ENCODE results near the gene PIWIL1. TPM values are rescaled to one million over a fixed set of nuclear protein-coding genes. Genes with fewer than 3 reads are reported as not detected.

PIWIL1 gene
- total and polyA plus RNA-seq, 5 donors from 2014 or later, result not detected

DNA sequence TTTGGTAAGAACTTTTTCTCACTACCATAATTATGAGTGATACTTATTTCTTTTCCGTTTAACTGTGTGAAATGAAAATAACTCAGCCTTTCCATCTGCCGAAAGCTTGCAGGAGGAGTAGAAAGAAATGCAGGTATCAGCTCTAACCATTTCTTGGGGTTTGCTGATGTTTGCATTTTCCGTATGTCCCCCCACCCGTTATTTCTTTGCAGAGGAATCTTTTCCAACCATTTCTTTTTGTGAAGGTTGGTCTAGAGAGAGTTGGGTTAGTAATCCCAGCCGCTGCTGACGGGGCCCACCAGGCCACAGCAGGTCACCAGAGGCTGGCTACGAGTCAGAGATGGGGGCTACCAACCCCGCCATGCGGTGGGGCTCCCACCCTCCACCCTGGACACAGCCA lies 7.0 kb upstream of the PIWIL1 start:
- H3K27me3 ChIP-seq (ENCODE audit: control insufficient read depth, insufficient read depth, low read length), result no peaks in the 10 kb centered on the region
- H3K4me1 ChIP-seq (ENCODE audit: control insufficient read depth, insufficient read depth, low read length, poor library complexity, severe bottlenecking), result no peaks in the 10 kb centered on the region
- H3K27ac ChIP-seq (ENCODE audit: insufficient read depth, low read length, poor library complexity, severe bottlenecking), result no peak overlapping the region
- no peak for ATAC-seq (ENCODE audit: low read depth in 2 of 2)
- Mint-ChIP-seq H3K36me3 (no peaks in the 10 kb centered on the region), H3K27ac (no peak overlapping the region), H3K4me3 (no peak overlapping the region), H3K4me1 (no peaks in the 10 kb centered on the region), H3K9me3 (peaks cover 0 to 5% (median 0%) of the 10 kb centered on the region in 7 donors), H3K27me3 (no peaks in the 10 kb centered on the region)
- no peaks in the 10 kb centered on the region for H3K9me3 ChIP-seq (ENCODE audit: control insufficient read depth in 2 of 2, low read length in 2 of 2)
- no peaks in the 10 kb centered on the region for H3K36me3 ChIP-seq (ENCODE audit: control insufficient read depth, insufficient read depth, low read length)
- no peak for DNase-seq
- no peak overlapping the region for H3K4me3 ChIP-seq (ENCODE audit: low read depth, low read length)

DNA sequence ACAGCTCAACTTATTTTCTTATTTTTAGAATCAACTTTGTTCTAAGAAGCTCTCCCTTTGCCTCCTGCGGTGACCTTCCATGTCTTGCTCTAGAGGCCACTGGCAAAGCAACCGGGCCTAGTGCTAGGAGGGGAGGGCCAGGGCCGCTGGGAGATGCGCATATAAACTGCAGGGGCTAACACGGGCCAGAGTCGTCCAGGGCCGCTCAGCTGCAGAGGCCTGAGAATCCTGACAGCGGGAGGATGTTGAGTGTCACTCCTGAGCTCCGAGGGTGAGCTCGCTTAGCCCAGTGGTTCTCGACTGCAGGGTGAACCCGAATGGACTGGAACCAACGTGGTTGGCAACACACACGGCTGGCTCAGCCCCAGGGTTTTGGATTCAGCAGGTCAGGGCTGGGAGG lies 6.5 kb upstream of the PIWIL1 start:
- no peak for DNase-seq
- Mint-ChIP-seq H3K36me3 (no peaks in the 10 kb centered on the region), H3K27ac (no peak overlapping the region), H3K9me3 (peaks cover 0 to 5% (median 0%) of the 10 kb centered on the region in 7 donors), H3K27me3 (no peaks in the 10 kb centered on the region), H3K4me1 (no peaks in the 10 kb centered on the region), H3K4me3 (no peak overlapping the region)
- no peak overlapping the region for H3K27ac ChIP-seq (ENCODE audit: insufficient read depth, low read length, poor library complexity, severe bottlenecking)
- no peaks in the 10 kb centered on the region for H3K36me3 ChIP-seq (ENCODE audit: control insufficient read depth, insufficient read depth, low read length)
- H3K27me3 ChIP-seq (ENCODE audit: control insufficient read depth, insufficient read depth, low read length), result no peaks in the 10 kb centered on the region
- H3K4me3 ChIP-seq (ENCODE audit: low read depth, low read length), result no peak overlapping the region
- no peaks in the 10 kb centered on the region for H3K9me3 ChIP-seq (ENCODE audit: control insufficient read depth in 2 of 2, low read length in 2 of 2)
- ATAC-seq (ENCODE audit: low read depth in 2 of 2), result no peak
- H3K4me1 ChIP-seq (ENCODE audit: control insufficient read depth, insufficient read depth, low read length, poor library complexity, severe bottlenecking), result no peaks in the 10 kb centered on the region

DNA sequence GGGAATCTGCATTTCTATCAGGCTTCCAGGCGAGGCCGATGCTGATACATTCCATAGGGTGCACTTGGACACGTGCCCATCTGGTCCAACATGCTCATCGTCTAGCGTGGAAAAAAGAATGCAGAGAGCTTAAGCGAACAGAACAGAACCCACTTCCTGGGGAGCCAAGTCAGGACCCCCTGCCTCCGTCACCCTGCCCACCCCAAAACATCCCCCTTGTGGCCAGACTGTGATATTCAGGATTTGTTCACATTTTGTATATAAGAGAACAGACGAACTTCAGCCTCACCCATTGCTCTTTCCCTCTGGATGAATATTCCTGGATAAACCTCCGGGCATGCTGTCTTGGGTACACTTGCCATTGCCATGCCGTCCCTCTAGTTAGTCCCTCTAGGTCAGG lies 4.3 kb upstream of the PIWIL1 start:
- Mint-ChIP-seq H3K27me3 (no peaks in the 10 kb centered on the region), H3K4me3 (no peak overlapping the region), H3K36me3 (no peaks in the 10 kb centered on the region), H3K9me3 (peaks cover 0 to 5% (median 0%) of the 10 kb centered on the region in 7 donors), H3K4me1 (no peaks in the 10 kb centered on the region), H3K27ac (no peak overlapping the region)
- H3K4me3 ChIP-seq (ENCODE audit: low read depth, low read length), result no peak overlapping the region
- H3K4me1 ChIP-seq (ENCODE audit: control insufficient read depth, insufficient read depth, low read length, poor library complexity, severe bottlenecking), result no peaks in the 10 kb centered on the region
- DNase-seq (no peak), ATAC-seq (ENCODE audit: low read depth in 2 of 2) (no peak)
- no peaks in the 10 kb centered on the region for H3K36me3 ChIP-seq (ENCODE audit: control insufficient read depth, insufficient read depth, low read length)
- H3K9me3 ChIP-seq (ENCODE audit: control insufficient read depth in 2 of 2, low read length in 2 of 2), result no peaks in the 10 kb centered on the region
- H3K27ac ChIP-seq (ENCODE audit: insufficient read depth, low read length, poor library complexity, severe bottlenecking), result no peak overlapping the region
- H3K27me3 ChIP-seq (ENCODE audit: control insufficient read depth, insufficient read depth, low read length), result no peaks in the 10 kb centered on the region

DNA sequence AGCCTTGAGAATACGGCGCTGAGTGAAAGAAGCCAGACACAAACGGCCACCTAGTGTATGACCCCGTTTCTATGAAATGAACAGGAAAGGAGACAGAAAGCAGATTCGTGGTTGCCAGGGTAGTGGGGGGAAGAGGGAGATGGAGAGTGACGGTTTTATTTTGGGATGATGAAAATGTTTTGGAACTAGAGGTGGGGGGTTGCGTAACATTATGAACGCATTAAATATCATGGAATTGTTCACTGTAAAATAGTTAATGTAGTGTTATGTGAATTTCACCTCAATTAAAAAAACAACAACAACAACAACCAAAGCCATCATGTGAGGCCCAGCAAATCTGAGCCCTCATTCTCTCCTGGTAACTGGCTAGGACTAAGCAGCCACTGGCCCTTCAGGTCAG lies 3.3 kb upstream of the PIWIL1 start:
- DNase-seq, result no peak
- Mint-ChIP-seq H3K4me1 (no peaks in the 10 kb centered on the region), H3K4me3 (no peak overlapping the region), H3K36me3 (no peaks in the 10 kb centered on the region), H3K27ac (no peak overlapping the region), H3K9me3 (peaks cover 0 to 5% (median 0%) of the 10 kb centered on the region in 7 donors), H3K27me3 (no peaks in the 10 kb centered on the region)
- H3K36me3 ChIP-seq (ENCODE audit: control insufficient read depth, insufficient read depth, low read length), result no peaks in the 10 kb centered on the region
- H3K4me1 ChIP-seq (ENCODE audit: control insufficient read depth, insufficient read depth, low read length, poor library complexity, severe bottlenecking), result no peaks in the 10 kb centered on the region
- ATAC-seq (ENCODE audit: low read depth in 2 of 2), result no peak
- H3K4me3 ChIP-seq (ENCODE audit: low read depth, low read length), result no peak overlapping the region
- no peaks in the 10 kb centered on the region for H3K9me3 ChIP-seq (ENCODE audit: control insufficient read depth in 2 of 2, low read length in 2 of 2)
- no peaks in the 10 kb centered on the region for H3K27me3 ChIP-seq (ENCODE audit: control insufficient read depth, insufficient read depth, low read length)
- no peak overlapping the region for H3K27ac ChIP-seq (ENCODE audit: insufficient read depth, low read length, poor library complexity, severe bottlenecking)

DNA sequence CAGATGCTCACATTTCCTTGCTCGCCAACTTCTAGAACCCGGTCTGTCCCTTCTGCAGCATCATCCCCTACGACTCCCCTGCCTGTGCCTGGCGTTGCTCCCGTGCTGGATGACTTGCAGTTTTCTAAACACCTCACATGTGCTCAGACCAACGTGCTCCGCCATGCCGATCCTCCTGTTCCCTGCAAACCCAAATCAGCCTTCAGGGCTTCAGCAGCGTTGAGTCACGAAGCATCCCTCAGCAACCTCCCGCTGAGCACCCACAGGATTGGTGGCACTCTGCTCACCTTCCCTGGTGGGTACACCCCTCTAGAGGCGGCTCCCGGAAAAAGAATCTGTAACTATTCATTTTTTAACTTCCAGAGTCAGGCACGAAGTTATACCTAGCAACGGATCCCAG lies 2.8 kb upstream of the PIWIL1 start:
- ATAC-seq (ENCODE audit: low read depth in 2 of 2) (no peak), DNase-seq (no peak)
- Mint-ChIP-seq H3K9me3 (peaks cover 0 to 5% (median 0%) of the 10 kb centered on the region in 7 donors), H3K4me1 (no peaks in the 10 kb centered on the region), H3K27me3 (peaks cover 2% of the 10 kb centered on the region), H3K36me3 (no peaks in the 10 kb centered on the region), H3K27ac (no peak overlapping the region), H3K4me3 (no peak overlapping the region)
- H3K4me1 ChIP-seq (ENCODE audit: control insufficient read depth, insufficient read depth, low read length, poor library complexity, severe bottlenecking), result no peaks in the 10 kb centered on the region
- H3K36me3 ChIP-seq (ENCODE audit: control insufficient read depth, insufficient read depth, low read length), result no peaks in the 10 kb centered on the region
- H3K9me3 ChIP-seq (ENCODE audit: control insufficient read depth in 2 of 2, low read length in 2 of 2), result no peaks in the 10 kb centered on the region
- H3K27ac ChIP-seq (ENCODE audit: insufficient read depth, low read length, poor library complexity, severe bottlenecking), result no peak overlapping the region
- H3K27me3 ChIP-seq (ENCODE audit: control insufficient read depth, insufficient read depth, low read length), result no peaks in the 10 kb centered on the region
- H3K4me3 ChIP-seq (ENCODE audit: low read depth, low read length), result no peak overlapping the region

DNA sequence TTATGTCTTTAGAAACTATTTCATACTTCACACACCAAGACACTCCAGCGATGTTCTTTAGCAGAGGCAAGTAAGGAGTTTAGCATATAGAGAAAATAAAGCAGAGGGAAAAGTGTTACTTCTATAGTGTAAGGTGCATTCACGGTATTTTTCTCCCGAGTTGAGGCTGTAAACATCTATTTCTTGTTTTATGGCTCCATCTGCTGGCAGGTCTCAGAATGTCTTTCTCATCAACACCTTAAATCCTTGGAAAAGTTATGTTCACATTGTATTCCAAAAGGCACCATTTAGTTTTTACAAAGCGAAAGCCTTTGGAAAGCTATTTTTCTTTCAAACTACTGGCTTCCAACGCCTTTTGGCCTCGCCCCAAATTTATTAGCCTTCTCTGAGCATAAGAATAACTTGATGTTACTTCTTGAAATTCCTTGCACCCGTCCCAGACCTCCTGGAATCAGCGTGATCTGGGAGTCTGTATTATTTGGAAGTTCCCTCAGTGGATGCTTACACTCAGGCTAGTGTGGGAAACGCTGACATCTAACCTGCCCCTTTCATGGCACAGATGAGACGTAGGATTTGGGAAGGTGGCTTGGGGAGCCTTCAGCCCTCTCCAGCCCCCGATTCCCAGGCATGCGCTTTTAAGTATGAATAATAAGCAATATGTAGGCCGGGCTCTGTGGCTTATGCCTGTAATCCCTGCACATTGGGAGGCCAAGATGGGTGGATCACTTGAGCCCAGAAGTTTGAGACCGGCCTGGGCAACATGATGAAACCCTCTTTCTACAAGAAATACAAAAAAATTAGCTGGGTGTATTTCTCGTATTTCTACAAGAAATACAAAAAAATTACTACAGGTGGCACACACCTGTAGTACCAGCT lies 1.9 kb upstream of the PIWIL1 start:
- Mint-ChIP-seq H3K4me3 (no peak overlapping the region), H3K36me3 (no peaks in the 10 kb centered on the region), H3K27me3 (peaks cover 5% of the 10 kb centered on the region), H3K4me1 (no peaks in the 10 kb centered on the region), H3K9me3 (peaks cover 0 to 5% (median 0%) of the 10 kb centered on the region in 7 donors), H3K27ac (no peak overlapping the region)
- no peak overlapping the region for H3K4me3 ChIP-seq (ENCODE audit: low read depth, low read length)
- H3K36me3 ChIP-seq (ENCODE audit: control insufficient read depth, insufficient read depth, low read length), result no peaks in the 10 kb centered on the region
- DNase-seq (peak in 2 of 3 donors; percentile 11 to 45), ATAC-seq (ENCODE audit: low read depth in 2 of 2) (no peak)
- H3K27me3 ChIP-seq (ENCODE audit: control insufficient read depth, insufficient read depth, low read length), result no peaks in the 10 kb centered on the region
- H3K4me1 ChIP-seq (ENCODE audit: control insufficient read depth, insufficient read depth, low read length, poor library complexity, severe bottlenecking), result no peaks in the 10 kb centered on the region
- H3K9me3 ChIP-seq (ENCODE audit: control insufficient read depth in 2 of 2, low read length in 2 of 2), result no peaks in the 10 kb centered on the region
- no peak overlapping the region for H3K27ac ChIP-seq (ENCODE audit: insufficient read depth, low read length, poor library complexity, severe bottlenecking)

DNA sequence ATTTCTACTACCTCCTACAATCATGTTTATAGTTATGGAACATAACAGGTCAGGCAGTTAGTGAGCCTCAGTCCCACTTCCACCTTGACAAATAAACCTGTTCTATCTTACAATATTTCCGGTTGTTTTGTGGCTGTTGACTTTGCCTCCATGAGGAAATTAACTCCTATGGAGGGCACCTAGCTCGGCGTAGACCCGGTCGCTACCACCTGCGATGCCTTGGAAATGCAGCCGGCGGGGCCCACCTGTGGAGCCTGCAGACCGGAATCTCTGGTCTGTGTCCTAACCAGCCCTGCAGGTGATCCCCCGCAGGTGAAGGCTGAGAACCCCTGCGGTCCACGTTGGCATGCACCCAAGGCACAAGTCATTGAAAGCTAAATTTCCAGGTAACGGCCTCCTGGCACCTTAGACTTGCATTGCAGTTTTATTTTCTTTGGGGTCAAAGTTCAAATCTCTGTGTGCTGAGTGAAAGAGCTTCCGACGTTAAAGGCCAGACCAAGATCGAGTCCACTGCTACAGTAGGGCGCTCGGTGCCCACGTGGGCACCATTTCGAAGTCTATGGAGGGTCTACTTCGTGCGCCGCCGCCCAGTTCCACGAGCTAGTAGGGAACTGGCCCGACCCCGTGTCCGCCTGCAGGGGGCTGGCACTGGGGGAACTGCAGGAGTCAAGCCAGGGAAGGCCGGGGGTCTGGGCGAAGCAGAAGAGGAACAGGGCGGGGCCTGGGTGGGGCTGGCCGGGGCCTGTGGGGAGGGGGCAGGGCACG lies 782 bp upstream of the PIWIL1 start:
- no peaks in the 10 kb centered on the region for H3K9me3 ChIP-seq (ENCODE audit: control insufficient read depth in 2 of 2, low read length in 2 of 2)
- H3K4me1 ChIP-seq (ENCODE audit: control insufficient read depth, insufficient read depth, low read length, poor library complexity, severe bottlenecking), result no peaks in the 10 kb centered on the region
- Mint-ChIP-seq H3K27ac (no peak overlapping the region), H3K4me1 (no peaks in the 10 kb centered on the region), H3K36me3 (no peaks in the 10 kb centered on the region), H3K27me3 (peaks cover 5% of the 10 kb centered on the region), H3K4me3 (no peak overlapping the region), H3K9me3 (peaks cover 0 to 5% (median 0%) of the 10 kb centered on the region in 7 donors)
- no peaks in the 10 kb centered on the region for H3K36me3 ChIP-seq (ENCODE audit: control insufficient read depth, insufficient read depth, low read length)
- no peak overlapping the region for H3K27ac ChIP-seq (ENCODE audit: insufficient read depth, low read length, poor library complexity, severe bottlenecking)
- H3K27me3 ChIP-seq (ENCODE audit: control insufficient read depth, insufficient read depth, low read length), result no peaks in the 10 kb centered on the region
- DNase-seq, result no peak
- no peak for ATAC-seq (ENCODE audit: low read depth in 2 of 2)
- H3K4me3 ChIP-seq (ENCODE audit: low read depth, low read length), result no peak overlapping the region

Data from CD4-positive, CD25-positive, alpha-beta regulatory T cell (primary cell).